Left kidney (tissue), 2 donors: Measurements from ENCODE around the gene LGALS9. TPM values are rescaled to one million over a fixed set of nuclear protein-coding genes. Genes with fewer than 3 reads are reported as not detected.
"Not testable (repeated sequence)": the region's sequence is repeated elsewhere in the genome, so short reads cannot be mapped to it uniquely, and the experiment has no call there.

Source experiments
- DNase-seq: peaks from one replicate; pipeline ENCODE4 v3.0.0-alpha.2; 2013
- polyA plus RNA-seq: library from polyadenylated mRNA; unstranded; fragments of 120-200 nt; gene quantifications from one replicate; pipeline ENCODE4 v1.2.1, GENCODE V29; 2013; ENCODE audit not compliant: insufficient read length

Gene LGALS9
- polyA plus RNA-seq, 1 donor, result 14.9 TPM

DNA sequence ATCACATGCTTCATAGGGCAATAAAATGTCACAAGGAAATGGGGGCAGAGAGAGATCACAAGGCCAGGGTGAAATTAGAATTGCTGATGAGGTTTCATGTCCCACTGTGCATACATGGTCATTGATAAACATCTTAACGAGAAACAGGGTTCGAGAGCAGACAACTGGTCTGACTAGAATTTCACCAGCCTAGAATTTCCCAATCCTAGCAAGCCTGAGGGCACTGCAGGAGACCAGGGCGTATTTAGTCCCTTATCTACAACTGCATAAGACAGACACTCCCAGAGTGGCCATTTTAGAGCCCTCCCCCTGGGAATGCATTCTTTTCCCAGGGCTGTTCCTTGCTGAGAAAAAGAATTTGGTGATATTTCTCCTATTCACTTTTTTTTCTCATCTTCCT, 55.3 kb downstream of the LGALS9 start:
- not testable (repeated sequence) for DNase-seq

DNA sequence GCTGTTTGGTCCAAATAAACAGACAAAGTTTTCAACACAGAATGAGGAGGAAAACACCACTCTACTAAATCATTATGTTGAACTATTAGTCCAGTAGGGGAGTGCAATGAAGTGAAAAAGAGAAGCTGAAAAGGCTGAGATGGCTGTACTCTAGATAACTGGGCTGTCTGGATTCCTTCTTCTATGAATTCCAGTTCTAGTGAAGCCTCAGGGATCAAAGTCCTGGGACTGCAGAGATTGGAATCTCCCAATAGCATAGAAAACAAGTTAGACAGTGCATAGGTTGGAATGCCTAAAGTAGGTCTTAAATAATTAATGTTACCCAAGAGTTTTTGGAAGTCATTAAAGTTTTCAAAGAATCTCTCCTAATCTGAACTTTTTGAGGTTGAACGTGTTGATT, 59.9 kb downstream of the LGALS9 start:
- no peak for DNase-seq

DNA sequence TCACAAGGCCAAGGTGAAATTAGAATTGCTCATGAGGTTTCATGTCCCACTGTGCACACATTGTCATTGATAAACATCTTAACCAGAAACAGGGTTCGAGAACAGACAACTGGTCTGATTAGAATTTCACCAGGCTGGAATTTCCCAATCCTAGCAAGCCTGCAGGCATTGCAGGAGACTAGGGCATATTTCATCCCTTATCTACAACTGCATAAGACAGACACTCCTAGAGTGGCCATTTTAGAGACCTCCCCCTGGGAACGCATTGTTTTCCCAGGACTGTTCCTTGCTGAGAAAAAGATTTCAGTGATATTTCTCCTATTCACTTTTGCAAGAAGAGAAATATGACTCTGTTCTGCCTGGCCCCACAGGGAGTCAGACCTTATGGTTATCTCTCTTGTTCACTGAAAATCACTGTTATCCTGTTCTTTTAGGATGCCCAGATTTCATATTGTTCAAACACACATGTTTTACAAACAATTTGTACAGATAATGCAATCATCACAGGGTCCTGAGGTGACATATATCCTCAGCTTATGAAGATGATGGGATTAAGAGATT, 64.3 kb downstream of the LGALS9 start:
- not testable (repeated sequence) for DNase-seq

Other genes with a start within 250 kb of the LGALS9 start
- gene KSR1, start 174.7 kb upstream of the LGALS9 start, polyA plus RNA-seq, result 73.5 TPM
- gene NOS2, start 169.3 kb downstream of the LGALS9 start, polyA plus RNA-seq, result 2.2 TPM